ENCODE measurements around the gene NAT9.

DNA sequence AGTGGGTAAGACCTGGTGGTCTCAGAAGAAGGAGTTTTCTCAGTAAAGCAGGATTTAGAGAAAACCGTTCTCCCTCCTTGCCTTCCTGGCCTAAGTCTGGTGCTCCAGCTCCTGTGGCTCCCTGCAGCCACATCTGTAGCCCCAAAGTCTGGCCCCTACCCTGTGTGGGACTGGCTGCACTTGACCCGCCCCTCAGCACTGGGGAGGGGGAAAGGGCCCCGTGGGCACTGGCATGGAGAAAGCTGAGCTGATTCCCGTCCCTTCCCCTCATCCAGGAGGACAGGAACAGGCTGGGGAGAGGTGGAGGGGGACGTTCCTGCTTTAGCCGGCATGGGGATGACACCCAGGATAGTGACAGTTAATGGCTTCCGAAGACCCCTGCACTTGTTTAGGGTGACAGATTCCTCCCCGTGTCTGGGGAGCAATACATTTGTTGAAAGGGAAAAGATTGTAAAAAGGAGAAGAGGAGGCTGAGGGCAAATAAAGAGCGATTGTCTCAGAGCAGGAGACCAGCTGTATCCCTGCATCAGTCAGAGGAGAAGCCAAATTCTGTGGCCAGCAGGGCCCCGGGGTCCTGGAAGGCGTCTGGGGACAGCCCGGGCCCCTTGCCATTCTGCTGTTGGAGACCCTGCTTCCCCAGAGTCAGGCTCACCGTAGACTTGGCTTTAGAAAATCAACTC is 45.6 kb upstream of the NAT9 start:
- TF ChIP-seq CTCF (conservative IDR thresholded peaks at IDR 0.05 in 1 of 2, IDR thresholded peaks at IDR 0.05 in 1 of 2; ENCODE audit: extremely low read depth in 1 of 2, insufficient read depth in 1 of 2, low read depth in 1 of 2, low read length in 2 of 2) (no peak), EZH2 (IDR thresholded peaks at IDR 0.05; ENCODE audit: borderline replicate concordance, low read length) (no peak)
